ENCODE results near the gene BTBD9. TPM values are rescaled to one million over a fixed set of nuclear protein-coding genes. Genes with fewer than 3 reads are reported as not detected.

The BTBD9 gene
- total RNA-seq, 1 donor from 2014 or later: 47.9 TPM

DNA sequence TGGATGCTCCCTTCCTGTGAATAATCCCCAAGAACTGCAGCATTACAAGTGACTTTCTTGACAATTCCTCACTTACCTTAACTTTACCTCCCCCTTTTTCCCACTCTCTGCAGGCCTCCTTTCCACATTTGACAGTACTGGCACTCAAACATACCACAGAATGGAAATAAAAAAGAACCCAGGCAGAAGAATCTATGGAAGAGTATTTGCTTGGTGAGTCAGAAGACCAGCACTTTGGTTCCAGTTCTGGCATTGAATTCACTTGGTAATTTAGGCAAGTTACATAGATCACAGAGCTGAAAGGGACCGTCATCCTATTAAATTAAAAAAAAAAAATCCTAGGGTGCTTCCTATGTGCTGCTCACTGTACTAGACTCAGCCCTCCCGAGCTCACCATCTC, 55.0 kb downstream of the BTBD9 start:
- Histone ChIP-seq H3K9me3 (no peaks in the 10 kb centered on the region), H3K36me3 (peaks cover 8% of the 10 kb centered on the region), H3K4me3 (no peak overlapping the region), H3K27ac (no peak overlapping the region), H3K4me1 (no peaks in the 10 kb centered on the region), H3K27me3 (no peaks in the 10 kb centered on the region)
- no peak for ATAC-seq
- intact Hi-C loops (cut with DNase I): no loop called here
- TF ChIP-seq, protein P1, sequence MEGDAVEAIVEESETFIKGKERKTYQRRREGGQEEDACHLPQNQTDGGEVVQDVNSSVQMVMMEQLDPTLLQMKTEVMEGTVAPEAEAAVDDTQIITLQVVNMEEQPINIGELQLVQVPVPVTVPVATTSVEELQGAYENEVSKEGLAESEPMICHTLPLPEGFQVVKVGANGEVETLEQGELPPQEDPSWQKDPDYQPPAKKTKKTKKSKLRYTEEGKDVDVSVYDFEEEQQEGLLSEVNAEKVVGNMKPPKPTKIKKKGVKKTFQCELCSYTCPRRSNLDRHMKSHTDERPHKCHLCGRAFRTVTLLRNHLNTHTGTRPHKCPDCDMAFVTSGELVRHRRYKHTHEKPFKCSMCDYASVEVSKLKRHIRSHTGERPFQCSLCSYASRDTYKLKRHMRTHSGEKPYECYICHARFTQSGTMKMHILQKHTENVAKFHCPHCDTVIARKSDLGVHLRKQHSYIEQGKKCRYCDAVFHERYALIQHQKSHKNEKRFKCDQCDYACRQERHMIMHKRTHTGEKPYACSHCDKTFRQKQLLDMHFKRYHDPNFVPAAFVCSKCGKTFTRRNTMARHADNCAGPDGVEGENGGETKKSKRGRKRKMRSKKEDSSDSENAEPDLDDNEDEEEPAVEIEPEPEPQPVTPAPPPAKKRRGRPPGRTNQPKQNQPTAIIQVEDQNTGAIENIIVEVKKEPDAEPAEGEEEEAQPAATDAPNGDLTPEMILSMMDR (IDR thresholded peaks at IDR 0.05): no peak
- no peak for DNase-seq

DNA sequence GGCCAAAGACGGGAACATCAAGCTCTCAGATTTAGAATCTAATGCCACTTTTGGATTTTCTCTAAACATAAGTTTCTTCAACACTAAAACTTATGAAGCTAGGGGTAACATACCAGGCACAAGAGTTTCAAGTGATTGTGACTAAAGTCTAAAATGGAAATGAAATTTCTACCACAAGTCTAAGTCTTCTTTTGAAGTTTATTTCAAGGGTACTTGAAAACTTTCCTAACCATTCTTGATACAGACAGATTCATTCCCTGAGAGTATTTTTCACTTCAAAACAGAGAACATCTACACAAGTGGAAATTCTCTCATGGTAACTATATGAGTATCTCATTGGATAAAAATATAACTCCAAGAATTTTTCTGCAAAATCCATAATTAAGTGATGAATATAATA, 56.2 kb downstream of the BTBD9 start:
- Histone ChIP-seq H3K27me3 (no peaks in the 10 kb centered on the region), H3K4me3 (no peak overlapping the region), H3K4me1 (no peaks in the 10 kb centered on the region), H3K9me3 (no peaks in the 10 kb centered on the region), H3K27ac (no peak overlapping the region), H3K36me3 (peaks cover 17% of the 10 kb centered on the region)
- no peak for DNase-seq
- ATAC-seq: no peak
- TF ChIP-seq, protein P1 (IDR thresholded peaks at IDR 0.05): no peak
- intact Hi-C loops (cut with DNase I): no loop called here

DNA sequence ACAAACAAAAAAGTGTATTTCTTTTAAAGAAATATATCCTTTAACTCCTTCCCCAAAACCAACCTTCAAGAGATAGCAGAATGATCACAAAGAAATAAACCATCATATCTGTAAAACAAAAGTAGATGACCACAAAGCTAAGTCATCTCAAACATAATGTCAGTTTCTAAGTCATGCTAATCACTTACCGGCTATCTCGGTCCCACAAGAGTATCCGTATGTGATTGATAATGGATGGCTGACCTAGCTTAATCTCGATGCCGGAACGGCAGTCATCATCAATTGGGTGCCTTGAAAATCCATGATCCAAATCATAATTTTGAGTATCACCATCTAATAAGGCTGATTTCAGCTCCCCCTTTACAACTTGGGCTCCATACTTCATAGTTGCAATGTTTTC, 59.7 kb downstream of the BTBD9 start:
- Histone ChIP-seq H3K27ac (no peak overlapping the region), H3K9me3 (no peaks in the 10 kb centered on the region), H3K4me1 (no peaks in the 10 kb centered on the region), H3K27me3 (no peaks in the 10 kb centered on the region), H3K4me3 (no peak overlapping the region), H3K36me3 (peaks cover 24% of the 10 kb centered on the region)
- DNase-seq (no peak), ATAC-seq (no peak)
- TF ChIP-seq, protein P1 (IDR thresholded peaks at IDR 0.05): no peak
- intact Hi-C loops (cut with DNase I): no loop called here

DNA sequence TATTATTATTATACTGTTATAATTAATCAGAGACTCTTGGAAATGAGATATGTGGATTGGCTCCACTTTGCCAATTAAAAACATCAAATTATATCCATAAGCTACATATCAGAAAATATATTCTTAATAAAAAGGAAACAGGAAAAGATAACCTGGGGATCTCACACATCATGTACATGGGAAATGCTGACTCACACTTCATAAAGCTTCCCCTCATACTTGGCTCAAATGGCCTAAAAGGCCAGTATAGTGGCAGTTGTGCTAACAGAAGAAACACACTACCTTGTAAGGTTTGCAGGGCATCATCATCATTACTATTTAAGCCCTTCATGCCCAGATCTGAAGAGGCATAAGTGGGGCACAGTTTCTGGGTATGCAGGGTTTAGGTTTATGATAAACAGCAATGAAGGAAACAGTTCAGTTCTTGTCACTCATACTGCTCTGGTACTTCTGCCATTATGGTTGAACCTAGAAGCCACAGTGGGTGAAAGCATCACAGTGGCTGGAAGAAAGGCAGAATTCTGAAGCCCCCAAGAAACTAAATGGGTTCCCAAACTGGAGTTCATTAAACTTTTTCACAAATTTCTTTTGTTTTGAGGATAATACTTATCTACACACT, 60.6 kb downstream of the BTBD9 start:
- H3K27ac ChIP-seq: no peak overlapping the region
- intact Hi-C loops (cut with DNase I): no loop called here
- H3K9me3 ChIP-seq: no peaks in the 10 kb centered on the region
- TF ChIP-seq, protein P1 (IDR thresholded peaks at IDR 0.05): no peak
- no peaks in the 10 kb centered on the region for H3K4me1 ChIP-seq
- ATAC-seq (no peak), DNase-seq (no peak)
- H3K4me3 ChIP-seq: no peak overlapping the region
- H3K27me3 ChIP-seq: no peaks in the 10 kb centered on the region
- peaks cover 24% of the 10 kb centered on the region for H3K36me3 ChIP-seq

DNA sequence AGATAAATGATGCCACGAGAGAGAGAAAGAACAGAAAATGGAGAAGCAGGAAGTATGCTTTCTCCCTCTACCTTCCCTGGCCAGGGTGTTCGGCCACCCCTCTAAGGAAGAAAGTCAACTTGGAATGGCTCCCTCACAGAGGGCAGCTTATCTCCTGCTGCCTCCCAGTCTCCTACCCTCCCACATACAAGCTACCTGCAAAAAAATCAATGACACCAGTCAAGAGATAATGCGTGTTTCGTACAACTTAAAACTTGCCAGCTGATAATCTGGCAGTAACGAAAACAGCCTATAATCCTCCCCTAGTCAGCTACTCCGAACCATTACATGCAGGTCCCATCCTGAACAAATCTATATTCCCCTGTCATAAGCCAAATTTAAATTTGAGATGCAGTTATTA, 61.7 kb downstream of the BTBD9 start:
- no peak for DNase-seq
- Histone ChIP-seq H3K9me3 (no peaks in the 10 kb centered on the region), H3K4me3 (no peak overlapping the region), H3K36me3 (peaks cover 24% of the 10 kb centered on the region), H3K27ac (no peak overlapping the region), H3K4me1 (no peaks in the 10 kb centered on the region), H3K27me3 (no peaks in the 10 kb centered on the region)
- no peak for ATAC-seq
- intact Hi-C loops (cut with DNase I): no loop called here
- TF ChIP-seq, protein P1 (IDR thresholded peaks at IDR 0.05): no peak

DNA sequence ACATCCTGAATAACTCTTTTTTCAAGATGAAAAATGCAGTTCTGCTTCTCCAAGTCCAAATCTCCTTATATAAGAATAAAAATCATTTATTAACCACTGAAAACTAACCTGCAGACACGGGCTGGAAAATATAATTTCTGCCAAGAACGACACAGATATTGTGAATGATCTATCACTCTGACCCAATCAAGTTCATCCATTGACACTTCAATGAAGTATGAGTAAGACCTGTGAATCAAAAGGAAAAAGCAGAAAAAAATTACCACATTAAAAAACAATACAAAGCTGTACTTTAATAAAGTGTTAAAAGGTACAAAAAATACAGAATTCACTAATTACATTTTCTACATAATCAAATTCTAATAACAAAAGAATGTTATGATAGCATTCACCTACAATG, 62.2 kb downstream of the BTBD9 start:
- ATAC-seq: no peak
- Histone ChIP-seq H3K27ac (no peak overlapping the region), H3K4me3 (no peak overlapping the region), H3K36me3 (peaks cover 24% of the 10 kb centered on the region), H3K9me3 (no peaks in the 10 kb centered on the region), H3K4me1 (no peaks in the 10 kb centered on the region), H3K27me3 (no peaks in the 10 kb centered on the region)
- TF ChIP-seq, protein P1 (IDR thresholded peaks at IDR 0.05): no peak
- no peak for DNase-seq
- intact Hi-C loops (cut with DNase I): no loop called here

Data from upper lobe of right lung (tissue), 1 donor.